DMS153 treated with DMSO at 0.1 percent for 48 hours (cell line): ENCODE measurements around the gene TSPAN33.
"Not testable (repeated sequence)": the region's sequence is repeated elsewhere in the genome, so short reads cannot be mapped to it uniquely, and the experiment has no call there.

Experiments
- DNase-seq: peaks from one replicate; lab custom pipeline; 2025; ENCODE audit not compliant: unreplicated experiment; lab: John Stamatoyannopoulos, UW

The TSPAN33 gene

GRCh38 chr7:129144095-129144833 lies at the start of gene TSPAN33:
Gene TSPAN33 (plus strand): TSS chr7:129144707. CDS start chr7:129144981, 274 bp downstream.
- DNase-seq, result no peak

GRCh38 chr7:129095258-129095657 lies 49.2 kb upstream of the TSPAN33 start:
- no peak for DNase-seq

- no peak for DNase-seq
Measured at GRCh38 chr7:129098409-129099084, 46.0 kb upstream of the TSPAN33 start.

- DNase-seq, result no peak
Measured at GRCh38 chr7:129100827-129101166, 43.7 kb upstream of the TSPAN33 start.

GRCh38 chr7:129101746-129102145 lies 42.8 kb upstream of the TSPAN33 start:
- no peak for DNase-seq

GRCh38 chr7:129103561-129104324 lies 40.8 kb upstream of the TSPAN33 start:
- DNase-seq, result no peak

GRCh38 chr7:129108581-129108980 lies 35.9 kb upstream of the TSPAN33 start:
- no peak for DNase-seq

GRCh38 chr7:129110258-129110981 lies 34.1 kb upstream of the TSPAN33 start:
- no peak for DNase-seq

- DNase-seq, result no peak
Measured at GRCh38 chr7:129110982-129111376, 33.5 kb upstream of the TSPAN33 start.

- DNase-seq, result no peak
Measured at GRCh38 chr7:129115676-129116075, 28.8 kb upstream of the TSPAN33 start.

- DNase-seq, result no peak
Measured at GRCh38 chr7:129118182-129118581, 26.3 kb upstream of the TSPAN33 start.

GRCh38 chr7:129118976-129119375 lies 25.5 kb upstream of the TSPAN33 start:
- no peak for DNase-seq

GRCh38 chr7:129121501-129122077 lies 22.9 kb upstream of the TSPAN33 start:
- not testable (repeated sequence) for DNase-seq

GRCh38 chr7:129122078-129122750 lies 22.3 kb upstream of the TSPAN33 start:
- DNase-seq, result no peak

- no peak for DNase-seq
Measured at GRCh38 chr7:129122751-129123509, 21.6 kb upstream of the TSPAN33 start.

GRCh38 chr7:129123510-129123857 lies 21.0 kb upstream of the TSPAN33 start:
- no peak for DNase-seq

- no peak for DNase-seq
Measured at GRCh38 chr7:129126314-129126713, 18.2 kb upstream of the TSPAN33 start.

GRCh38 chr7:129127154-129127553 lies 17.4 kb upstream of the TSPAN33 start:
- no peak for DNase-seq

- no peak for DNase-seq
Measured at GRCh38 chr7:129127601-129128000, 16.9 kb upstream of the TSPAN33 start.
